Measurements from ENCODE around the gene RIMS1. TPM values are rescaled to one million over a fixed set of nuclear protein-coding genes. Genes with fewer than 3 reads are reported as not detected.

RIMS1 gene
- total RNA-seq (ENCODE audit: low replicate concordance), result 0.63 TPM in 1 of 2 replicates, not detected in the other

- peak; percentile 42 for TF ChIP-seq CTCF (IDR thresholded peaks at IDR 0.05; ENCODE audit: insufficient read depth, low read length)
- H3K4me3 ChIP-seq (ENCODE audit: low read depth, low read length), result peak within 1 kb of the TSS; percentile 37
- DNase-seq (ENCODE audit: low read depth), result peak; percentile 0
Observed at GRCh38 chr6:71886184-71887005, at the start of gene RIMS1. RIMS1 (plus strand) TSS chr6:71886550; CDS start chr6:71887024, 474 bp downstream.

- no peak for DNase-seq (ENCODE audit: low read depth)
- H3K4me3 ChIP-seq (ENCODE audit: low read depth, low read length), result no peak overlapping the region
- no peak for TF ChIP-seq CTCF (IDR thresholded peaks at IDR 0.05; ENCODE audit: insufficient read depth, low read length)
Observed at GRCh38 chr6:71851214-71851613, 35.1 kb upstream of the RIMS1 start.

- H3K4me3 ChIP-seq (ENCODE audit: low read depth, low read length), result no peak overlapping the region
- no peak for DNase-seq (ENCODE audit: low read depth)
- TF ChIP-seq CTCF (IDR thresholded peaks at IDR 0.05; ENCODE audit: insufficient read depth, low read length), result no peak
Observed at GRCh38 chr6:71852948-71853347, 33.4 kb upstream of the RIMS1 start.

GRCh38 chr6:71855406-71855805 lies 30.9 kb upstream of the RIMS1 start:
- no peak for DNase-seq (ENCODE audit: low read depth)
- no peak overlapping the region for H3K4me3 ChIP-seq (ENCODE audit: low read depth, low read length)
- TF ChIP-seq CTCF (IDR thresholded peaks at IDR 0.05; ENCODE audit: insufficient read depth, low read length), result no peak

- no peak for TF ChIP-seq CTCF (IDR thresholded peaks at IDR 0.05; ENCODE audit: insufficient read depth, low read length)
- no peak overlapping the region for H3K4me3 ChIP-seq (ENCODE audit: low read depth, low read length)
- DNase-seq (ENCODE audit: low read depth), result peak; percentile 2
Observed at GRCh38 chr6:71879016-71879415, 7.3 kb upstream of the RIMS1 start.

- no peak for DNase-seq (ENCODE audit: low read depth)
- no peak for TF ChIP-seq CTCF (IDR thresholded peaks at IDR 0.05; ENCODE audit: insufficient read depth, low read length)
- peak overlapping the region; percentile 28 for H3K4me3 ChIP-seq (ENCODE audit: low read depth, low read length)
Observed at GRCh38 chr6:71887006-71887743, 825 bp downstream of the RIMS1 start.
